KMS-11 (cell line): ENCODE results near the gene CBLC.

ENCODE experiments used
- H2AFZ ChIP-seq: fragments of 200-600 bp; sonication (generic); 2 replicates; pipeline ENCODE4 v1.6.1; 2016; ENCODE audit warnings: antibody characterized with exemption, mixed run types, low read depth
- H3K27ac ChIP-seq: fragments of 200-600 bp; sonication (generic); 2 replicates; pipeline ENCODE4 v1.6.1; 2016; ENCODE audit warnings: mild to moderate bottlenecking, mixed run types
- H3K27me3 ChIP-seq: fragments of 200-600 bp; sonication (generic); 2 replicates; pipeline ENCODE4 v1.6.1; 2017; ENCODE audit warnings: mild to moderate bottlenecking, low read depth, mixed run types, moderate library complexity; ENCODE audit not compliant: insufficient read depth
- H3K36me3 ChIP-seq: fragments of 200-600 bp; sonication (generic); 2 replicates; pipeline ENCODE4 v1.6.1; 2017; ENCODE audit warnings: mild to moderate bottlenecking, mixed run types; ENCODE audit not compliant: insufficient read depth
- H3K4me1 ChIP-seq: fragments of 200-600 bp; sonication (generic); 2 replicates; pipeline ENCODE4 v1.6.1; 2016; ENCODE audit warnings: mild to moderate bottlenecking, low read depth, mixed run types; ENCODE audit not compliant: poor library complexity, severe bottlenecking
- H3K4me2 ChIP-seq: fragments of 200-600 bp; sonication (generic); 2 replicates; pipeline ENCODE4 v1.7.0; 2016; ENCODE audit warnings: mild to moderate bottlenecking, mixed run types
- H3K4me3 ChIP-seq: fragments of 200-600 bp; sonication (generic); IDR thresholded peaks from 2 replicates; pipeline ENCODE4 v1.6.1; 2017; ENCODE audit warnings: low read depth, low read length, mixed read lengths; ENCODE audit not compliant: insufficient read depth
- H3K79me2 ChIP-seq: fragments of 200-600 bp; sonication (generic); 2 replicates; pipeline ENCODE4 v1.6.1; 2016; ENCODE audit warnings: low read depth, mixed run types; ENCODE audit not compliant: insufficient read depth
- H3K9ac ChIP-seq: fragments of 200-600 bp; sonication (generic); 2 replicates; pipeline ENCODE4 v1.6.1; 2016; ENCODE audit warnings: mild to moderate bottlenecking, mixed run types
- H4K20me1 ChIP-seq: fragments of 200-600 bp; sonication (generic); 2 replicates; pipeline ENCODE4 v1.6.1; 2016; ENCODE audit warnings: mild to moderate bottlenecking, mixed run types; ENCODE audit not compliant: insufficient read depth
- TF ChIP-seq, protein P1 (sequence below): fragments of 200-600 bp; sonication (generic); conservative IDR thresholded peaks from 2 replicates; pipeline ENCODE4 v1.6.1; 2017; ENCODE audit warnings: low read depth, mild to moderate bottlenecking, antibody characterized with exemption, low read length, moderate library complexity, mixed read lengths

CBLC gene

DNA sequence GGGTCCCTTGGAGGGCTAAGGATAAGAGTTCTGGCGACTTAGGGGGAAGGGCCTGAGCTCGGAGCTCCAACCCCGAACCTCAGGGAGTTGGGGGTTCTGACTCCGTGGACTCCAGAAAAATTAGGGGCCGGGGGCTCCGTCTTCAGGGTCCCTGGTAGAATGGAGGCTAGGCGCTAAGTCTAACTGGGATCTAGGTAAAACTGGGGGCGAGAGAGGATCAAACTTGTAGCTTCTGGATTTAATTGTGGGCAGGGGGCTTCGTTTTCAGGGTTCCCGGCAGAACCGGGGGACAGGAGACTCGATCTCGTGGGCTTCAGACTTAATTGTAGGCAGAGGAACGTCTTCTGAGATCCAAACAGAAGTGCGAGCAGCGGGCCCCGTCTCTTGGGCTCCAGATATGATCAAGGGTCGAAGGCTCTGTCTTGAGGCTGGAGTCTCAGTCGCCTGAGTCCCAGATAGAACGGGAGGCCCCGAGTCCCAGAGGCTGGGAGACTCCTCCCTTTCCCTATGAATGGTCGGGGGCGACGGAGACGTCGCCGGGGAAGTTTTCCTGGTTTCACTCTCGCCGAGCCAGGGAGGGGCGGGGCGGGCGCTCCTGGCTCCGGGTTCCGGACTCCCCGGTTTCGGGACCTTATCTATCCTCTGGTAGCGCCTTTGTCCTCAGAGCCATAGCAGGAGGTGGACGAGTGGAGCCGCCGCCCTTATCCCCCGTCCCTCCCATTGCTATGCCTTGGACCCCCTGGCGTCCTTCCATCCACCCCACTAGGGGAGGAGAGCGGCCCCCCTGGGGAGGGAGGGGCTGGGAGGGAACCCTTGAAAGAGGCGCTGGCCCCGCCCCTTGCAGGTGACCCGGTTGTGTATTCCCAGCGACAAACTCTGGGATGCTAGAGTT is 69.7 kb downstream of the CBLC start:
- Histone ChIP-seq H3K36me3 (no peaks in the 10 kb centered on the region), H2AFZ (no peak overlapping the region), H3K79me2 (no peaks in the 10 kb centered on the region), H3K4me1 (peaks cover 16% of the 10 kb centered on the region), H3K27ac (no peak overlapping the region), H3K27me3 (peaks cover 19% of the 10 kb centered on the region), H3K9ac (no peak overlapping the region), H3K4me3 (no peak overlapping the region), H4K20me1 (no peaks in the 10 kb centered on the region), H3K4me2 (peak overlapping the region; percentile 41; the same call in 1 of the 2 replicates)
- TF ChIP-seq, protein P1, sequence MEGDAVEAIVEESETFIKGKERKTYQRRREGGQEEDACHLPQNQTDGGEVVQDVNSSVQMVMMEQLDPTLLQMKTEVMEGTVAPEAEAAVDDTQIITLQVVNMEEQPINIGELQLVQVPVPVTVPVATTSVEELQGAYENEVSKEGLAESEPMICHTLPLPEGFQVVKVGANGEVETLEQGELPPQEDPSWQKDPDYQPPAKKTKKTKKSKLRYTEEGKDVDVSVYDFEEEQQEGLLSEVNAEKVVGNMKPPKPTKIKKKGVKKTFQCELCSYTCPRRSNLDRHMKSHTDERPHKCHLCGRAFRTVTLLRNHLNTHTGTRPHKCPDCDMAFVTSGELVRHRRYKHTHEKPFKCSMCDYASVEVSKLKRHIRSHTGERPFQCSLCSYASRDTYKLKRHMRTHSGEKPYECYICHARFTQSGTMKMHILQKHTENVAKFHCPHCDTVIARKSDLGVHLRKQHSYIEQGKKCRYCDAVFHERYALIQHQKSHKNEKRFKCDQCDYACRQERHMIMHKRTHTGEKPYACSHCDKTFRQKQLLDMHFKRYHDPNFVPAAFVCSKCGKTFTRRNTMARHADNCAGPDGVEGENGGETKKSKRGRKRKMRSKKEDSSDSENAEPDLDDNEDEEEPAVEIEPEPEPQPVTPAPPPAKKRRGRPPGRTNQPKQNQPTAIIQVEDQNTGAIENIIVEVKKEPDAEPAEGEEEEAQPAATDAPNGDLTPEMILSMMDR = no peak

DNA sequence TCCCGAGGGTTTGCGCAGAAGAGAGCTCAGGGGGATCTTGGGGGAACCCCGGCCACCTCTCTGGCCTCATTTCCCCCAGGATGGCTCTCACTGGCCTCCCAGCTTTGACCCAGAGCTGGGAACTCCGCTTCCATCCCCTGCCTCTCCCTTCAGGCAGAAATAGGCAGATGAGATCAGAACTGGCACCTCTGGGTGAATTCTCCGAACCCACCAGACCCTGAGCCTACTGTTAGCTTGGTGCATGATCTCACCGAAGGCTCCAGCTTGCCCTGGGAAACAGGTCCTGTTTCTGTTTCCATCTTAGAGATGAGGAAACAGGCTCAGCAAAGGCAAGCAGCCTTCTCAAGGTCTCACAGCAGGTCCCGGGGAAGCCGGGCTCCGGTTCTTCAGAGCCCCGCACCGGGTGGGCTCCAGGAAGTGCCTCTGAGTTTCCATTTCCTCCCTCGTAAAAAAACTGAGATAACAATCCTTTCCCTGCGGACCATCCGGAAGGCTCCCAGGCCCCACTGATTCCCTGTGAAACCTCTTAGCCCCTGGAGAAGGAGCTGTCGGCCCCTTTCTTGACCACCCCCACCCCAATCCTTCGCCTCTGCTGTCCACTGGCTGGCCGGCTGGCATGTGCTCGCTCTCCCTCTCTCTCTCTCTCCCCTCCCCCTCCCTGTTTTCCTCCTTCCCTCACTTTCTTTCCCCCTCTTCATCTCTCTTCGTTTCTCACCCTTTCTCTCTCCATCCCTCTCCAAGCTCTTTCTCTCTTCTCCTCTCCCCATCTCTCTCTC is 70.5 kb downstream of the CBLC start:
- Histone ChIP-seq H3K4me1 (peaks cover 16% of the 10 kb centered on the region), H3K9ac (no peak overlapping the region), H4K20me1 (no peaks in the 10 kb centered on the region), H3K4me3 (no peak overlapping the region), H3K36me3 (no peaks in the 10 kb centered on the region), H2AFZ (no peak overlapping the region), H3K4me2 (no peak overlapping the region), H3K27me3 (peaks cover 19% of the 10 kb centered on the region), H3K27ac (no peak overlapping the region), H3K79me2 (no peaks in the 10 kb centered on the region)
- TF ChIP-seq, protein P1 = no peak

DNA sequence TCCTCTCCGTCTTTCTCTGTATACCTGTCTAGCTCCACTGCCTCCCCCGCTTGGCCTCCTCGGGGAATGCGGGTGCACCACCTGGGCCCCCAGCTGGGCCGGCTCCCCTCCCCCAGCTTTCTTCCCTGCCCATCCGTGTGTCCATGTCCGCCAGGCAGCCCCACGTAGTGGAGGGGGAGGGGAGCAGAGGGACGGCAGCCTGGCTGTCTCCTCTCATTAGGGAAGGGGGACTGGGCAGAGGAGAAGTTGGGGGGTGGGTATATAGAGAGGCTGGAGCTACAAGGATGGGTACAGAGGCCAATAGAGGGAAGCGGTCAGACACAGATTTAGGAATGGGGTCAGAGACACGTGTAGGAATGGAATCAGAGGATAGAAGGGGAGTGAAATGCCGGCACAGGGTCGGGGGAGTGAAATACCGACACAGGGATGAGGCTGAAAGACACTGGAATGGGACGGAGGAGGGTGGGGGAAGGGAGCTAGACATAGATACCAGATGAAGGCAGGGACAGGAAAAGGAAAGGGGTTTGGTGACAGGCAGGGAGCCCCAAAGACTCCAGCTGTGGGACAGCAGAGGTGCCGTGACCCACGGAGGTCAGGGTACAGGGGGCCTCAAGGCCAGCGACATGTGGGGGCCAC is 71.2 kb downstream of the CBLC start:
- Histone ChIP-seq H3K4me2 (no peak overlapping the region), H3K9ac (no peak overlapping the region), H3K79me2 (no peaks in the 10 kb centered on the region)

More for the DNA sequence above, 71.2 kb downstream of the CBLC start:
- Histone ChIP-seq H3K36me3 (no peaks in the 10 kb centered on the region), H3K4me3 (no peak overlapping the region), H3K4me1 (peaks cover 16% of the 10 kb centered on the region), H3K27ac (no peak overlapping the region), H3K27me3 (peaks cover 19% of the 10 kb centered on the region), H4K20me1 (no peaks in the 10 kb centered on the region), H2AFZ (no peak overlapping the region)
- TF ChIP-seq, protein P1 = no peak
